ENCODE data around the gene PTPRM. TPM values are rescaled to one million over a fixed set of nuclear protein-coding genes. Genes with fewer than 3 reads are reported as not detected.

The PTPRM gene
- polyA plus RNA-seq, 1 of the 3 experiments (the other 2 are of a cell fraction): 16.0 TPM

GRCh38 chr18:8194431-8194830 lies 627.3 kb downstream of the PTPRM start (continued):
- TF ChIP-seq PBX3 (IDR thresholded peaks at IDR 0.05): no peak

GRCh38 chr18:8196238-8196637 lies 629.1 kb downstream of the PTPRM start:
- H3K36me3 ChIP-seq (replicated peaks in 1 of 2; ENCODE audit: control insufficient read depth in 1 of 2, insufficient read depth in 2 of 2, low read length in 1 of 2): no peaks in the 10 kb centered on the region
- no peaks in the 10 kb centered on the region for H4K20me1 ChIP-seq (ENCODE audit: insufficient read depth)
- H3K79me2 ChIP-seq (ENCODE audit: insufficient read depth): no peaks in the 10 kb centered on the region
- no peak overlapping the region for H2AFZ ChIP-seq (ENCODE audit: low read depth)
- CTCF ChIA-PET: no interaction called here
- POLR2A ChIA-PET: no interaction called here
- no peaks in the 10 kb centered on the region for H3F3A ChIP-seq (replicated peaks; ENCODE audit: insufficient read depth)
- no peaks in the 10 kb centered on the region for H3K9me2 ChIP-seq
- no peak overlapping the region for H3K9ac ChIP-seq
- DNase-seq: no peak
- H3K27me3 ChIP-seq (ENCODE audit: insufficient read depth): no peaks in the 10 kb centered on the region
- H3K9me3 ChIP-seq: no peaks in the 10 kb centered on the region
- no peak for TF ChIP-seq NFIC (IDR thresholded peaks at IDR 0.05; ENCODE audit: borderline replicate concordance)
- TF ChIP-seq REST (IDR thresholded peaks at IDR 0.05; ENCODE audit: low read depth, low read length): no peak
- TF ChIP-seq RCOR1 (IDR thresholded peaks at IDR 0.05; ENCODE audit: low read length): no peak
- TF ChIP-seq NRF1 (IDR thresholded peaks at IDR 0.05; ENCODE audit: low read depth, low read length): no peak
- TF ChIP-seq TEAD4 (IDR thresholded peaks at IDR 0.05; ENCODE audit: borderline replicate concordance, insufficient read depth): no peak
- TF ChIP-seq RXRA (IDR thresholded peaks at IDR 0.05; ENCODE audit: borderline replicate concordance, low read depth): no peak
- TF ChIP-seq, protein P1, sequence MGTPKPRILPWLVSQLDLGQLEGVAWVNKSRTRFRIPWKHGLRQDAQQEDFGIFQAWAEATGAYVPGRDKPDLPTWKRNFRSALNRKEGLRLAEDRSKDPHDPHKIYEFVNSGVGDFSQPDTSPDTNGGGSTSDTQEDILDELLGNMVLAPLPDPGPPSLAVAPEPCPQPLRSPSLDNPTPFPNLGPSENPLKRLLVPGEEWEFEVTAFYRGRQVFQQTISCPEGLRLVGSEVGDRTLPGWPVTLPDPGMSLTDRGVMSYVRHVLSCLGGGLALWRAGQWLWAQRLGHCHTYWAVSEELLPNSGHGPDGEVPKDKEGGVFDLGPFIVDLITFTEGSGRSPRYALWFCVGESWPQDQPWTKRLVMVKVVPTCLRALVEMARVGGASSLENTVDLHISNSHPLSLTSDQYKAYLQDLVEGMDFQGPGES (IDR thresholded peaks at IDR 0.05; ENCODE audit: low read depth, low read length): no peak
- no peak for TF ChIP-seq SIN3A (IDR thresholded peaks at IDR 0.05; ENCODE audit: borderline replicate concordance, low read depth, low read length)
- no peak for TF ChIP-seq POLR2AphosphoS5 (IDR thresholded peaks at IDR 0.05; ENCODE audit: low read depth, low read length)
- TF ChIP-seq CHD2 (IDR thresholded peaks at IDR 0.05; ENCODE audit: low read length, partially characterized antibody): no peak
- TF ChIP-seq ELF1 (IDR thresholded peaks at IDR 0.05): no peak
- TF ChIP-seq, protein P2, sequence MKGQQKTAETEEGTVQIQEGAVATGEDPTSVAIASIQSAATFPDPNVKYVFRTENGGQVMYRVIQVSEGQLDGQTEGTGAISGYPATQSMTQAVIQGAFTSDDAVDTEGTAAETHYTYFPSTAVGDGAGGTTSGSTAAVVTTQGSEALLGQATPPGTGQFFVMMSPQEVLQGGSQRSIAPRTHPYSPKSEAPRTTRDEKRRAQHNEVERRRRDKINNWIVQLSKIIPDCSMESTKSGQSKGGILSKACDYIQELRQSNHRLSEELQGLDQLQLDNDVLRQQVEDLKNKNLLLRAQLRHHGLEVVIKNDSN (IDR thresholded peaks at IDR 0.05; ENCODE audit: borderline replicate concordance, low read depth): no peak
- no peak overlapping the region for H3K27ac ChIP-seq (ENCODE audit: low read depth in 2 of 2, low read length in 1 of 2)
- no peak overlapping the region for H3K4me2 ChIP-seq
- 54% methylated on average over 4 of the region's 4 CpGs for WGBS (ENCODE audit: low lambda C conversion rate)
- H3K4me3 ChIP-seq (ENCODE audit: low read depth in 2 of 2, low read length in 1 of 2): no peak overlapping the region
- peaks cover 0 to 9% of the 10 kb centered on the region in 2 experiments; a peak in 1 of 4 replicates for H3K4me1 ChIP-seq (ENCODE audit: control insufficient read depth in 1 of 2, insufficient read depth in 2 of 2, low read depth in 1 of 2, low read length in 1 of 2)
